GM19099 (cell line): ENCODE measurements around the gene THOC7.

ENCODE experiments used
- POLR2A ChIP-seq: IDR thresholded peaks from 3 replicates; pipeline ENCODE4 v1.6.1; 2011; ENCODE audit warnings: low read depth; ENCODE audit not compliant: insufficient read length; ENCODE audit errors: extremely low read depth

THOC7 gene

GRCh38 chr3:63895422-63896189 is 32.0 kb upstream of the THOC7 start:
- TF ChIP-seq POLR2A: no peak

GRCh38 chr3:63892773-63893352 is 29.3 kb upstream of the THOC7 start:
- TF ChIP-seq POLR2A: no peak

- no peak for TF ChIP-seq POLR2A
Observed at GRCh38 chr3:63891518-63891917, 27.9 kb upstream of the THOC7 start.

- no peak for TF ChIP-seq POLR2A
Observed at GRCh38 chr3:63886858-63887257, 23.3 kb upstream of the THOC7 start.

GRCh38 chr3:63880653-63881052 is 17.0 kb upstream of the THOC7 start:
- TF ChIP-seq POLR2A: no peak

- no peak for TF ChIP-seq POLR2A
Observed at GRCh38 chr3:63878394-63879060, 14.9 kb upstream of the THOC7 start.

- no peak for TF ChIP-seq POLR2A
Observed at GRCh38 chr3:63877737-63878393, 14.3 kb upstream of the THOC7 start.

- no peak for TF ChIP-seq POLR2A
Observed at GRCh38 chr3:63876260-63876659, 12.7 kb upstream of the THOC7 start.

GRCh38 chr3:63875510-63875909 is 11.9 kb upstream of the THOC7 start:
- no peak for TF ChIP-seq POLR2A

GRCh38 chr3:63874769-63875168 is 11.2 kb upstream of the THOC7 start:
- TF ChIP-seq POLR2A: no peak

GRCh38 chr3:63872135-63872924 is 8.7 kb upstream of the THOC7 start:
- TF ChIP-seq POLR2A: no peak

- TF ChIP-seq POLR2A: no peak
Observed at GRCh38 chr3:63870615-63871005, 7.0 kb upstream of the THOC7 start.

GRCh38 chr3:63869940-63870614 is 6.5 kb upstream of the THOC7 start:
- no peak for TF ChIP-seq POLR2A

GRCh38 chr3:63867225-63867624 is 3.6 kb upstream of the THOC7 start:
- TF ChIP-seq POLR2A: no peak
